OCI-M2 (cell line): Measurements from ENCODE around the gene CEACAM8.
"Not testable (repeated sequence)": the region's sequence is repeated elsewhere in the genome, so short reads cannot be mapped to it uniquely, and the experiment has no call there.

Source experiments
- DNase-seq: peaks from one replicate; lab custom pipeline; 2025; ENCODE audit not compliant: unreplicated experiment; lab: John Stamatoyannopoulos, UW

The CEACAM8 gene

GRCh38 chr19:42576241-42576640, 18.5 kb downstream of the CEACAM8 start:
- DNase-seq, result no peak

GRCh38 chr19:42573642-42574041, 21.1 kb downstream of the CEACAM8 start:
- no peak for DNase-seq

- DNase-seq, result no peak
Measured at GRCh38 chr19:42571116-42571515, 23.6 kb downstream of the CEACAM8 start.

GRCh38 chr19:42569193-42569592, 25.5 kb downstream of the CEACAM8 start:
- no peak for DNase-seq

- no peak for DNase-seq
Measured at GRCh38 chr19:42568006-42568405, 26.7 kb downstream of the CEACAM8 start.

- DNase-seq, result no peak
Measured at GRCh38 chr19:42567567-42567966, 27.2 kb downstream of the CEACAM8 start.

- DNase-seq, result no peak
Measured at GRCh38 chr19:42563352-42564210, 31.1 kb downstream of the CEACAM8 start.

- DNase-seq, result no peak
Measured at GRCh38 chr19:42561512-42561911, 33.2 kb downstream of the CEACAM8 start.

GRCh38 chr19:42560731-42561130, 34.0 kb downstream of the CEACAM8 start:
- no peak for DNase-seq

GRCh38 chr19:42558450-42559150, 36.1 kb downstream of the CEACAM8 start:
- DNase-seq, result no peak

GRCh38 chr19:42557386-42557871, 37.3 kb downstream of the CEACAM8 start:
- DNase-seq, result not testable (repeated sequence)

GRCh38 chr19:42555801-42556200, 38.9 kb downstream of the CEACAM8 start:
- DNase-seq, result no peak

- no peak for DNase-seq
Measured at GRCh38 chr19:42555317-42555716, 39.4 kb downstream of the CEACAM8 start.

GRCh38 chr19:42554046-42554575, 40.6 kb downstream of the CEACAM8 start:
- no peak for DNase-seq

GRCh38 chr19:42553292-42554045, 41.3 kb downstream of the CEACAM8 start:
- DNase-seq, result no peak

- no peak for DNase-seq
Measured at GRCh38 chr19:42552086-42553065, 42.3 kb downstream of the CEACAM8 start.

GRCh38 chr19:42550521-42550920, 44.2 kb downstream of the CEACAM8 start:
- DNase-seq, result not testable (repeated sequence)

- not testable (repeated sequence) for DNase-seq
Measured at GRCh38 chr19:42549067-42549466, 45.7 kb downstream of the CEACAM8 start.

GRCh38 chr19:42548552-42548951, 46.2 kb downstream of the CEACAM8 start:
- no peak for DNase-seq

GRCh38 chr19:42547929-42548328, 46.8 kb downstream of the CEACAM8 start:
- no peak for DNase-seq
